ENCODE measurements around the gene RRH.

The RRH gene

DNA sequence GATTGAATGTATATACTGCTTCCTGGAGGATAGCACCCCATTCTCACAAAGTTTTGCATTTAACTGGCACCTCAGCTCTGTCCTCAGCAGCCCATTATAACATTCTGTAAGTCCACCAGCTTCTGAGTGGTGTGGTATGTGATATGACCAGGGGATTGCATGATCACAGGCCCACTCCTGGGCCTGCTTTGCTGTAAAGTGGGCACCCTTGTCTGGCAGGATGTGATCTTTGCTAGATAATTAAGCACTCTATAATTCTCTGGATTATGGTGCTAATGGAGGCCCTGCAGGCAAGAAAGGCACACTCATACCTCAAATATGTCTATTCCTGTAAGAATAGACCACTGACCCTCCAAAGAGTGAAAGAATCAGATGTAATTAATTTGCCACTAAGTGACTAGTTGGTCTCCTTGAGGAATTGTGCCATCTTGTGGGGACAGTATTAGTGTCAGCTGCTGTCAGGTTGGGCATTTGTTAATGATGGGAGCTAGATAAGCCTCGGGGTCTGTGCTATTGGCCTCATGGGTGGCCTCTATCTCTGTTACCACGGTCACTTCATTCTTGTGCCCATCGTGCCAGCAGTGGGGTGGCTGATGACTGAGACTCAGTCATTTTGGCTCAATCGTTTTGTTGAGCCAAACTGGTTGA, 23.7 kb upstream of the RRH start:
- Histone ChIP-seq H3K9me3 (ENCODE audit: low read depth, low read length) (no peaks in the 10 kb centered on the region), H3K27ac (no peak overlapping the region), H3K36me3 (ENCODE audit: insufficient read depth, low read length) (no peaks in the 10 kb centered on the region), H3K9ac (ENCODE audit: insufficient read length) (no peak overlapping the region), H3K4me3 (no peak overlapping the region)
- TF ChIP-seq EZH2 (IDR thresholded peaks at IDR 0.05) (no peak), FOXP2 (optimal IDR thresholded peaks at IDR 0.05; ENCODE audit: control extremely low read depth, extremely low read length, insufficient read depth) (no peak), POLR2AphosphoS5 (IDR thresholded peaks at IDR 0.05; ENCODE audit: borderline replicate concordance, low read depth, low read length) (no peak)
- no peak for DNase-seq (ENCODE audit: low read depth, low spot score)

DNA sequence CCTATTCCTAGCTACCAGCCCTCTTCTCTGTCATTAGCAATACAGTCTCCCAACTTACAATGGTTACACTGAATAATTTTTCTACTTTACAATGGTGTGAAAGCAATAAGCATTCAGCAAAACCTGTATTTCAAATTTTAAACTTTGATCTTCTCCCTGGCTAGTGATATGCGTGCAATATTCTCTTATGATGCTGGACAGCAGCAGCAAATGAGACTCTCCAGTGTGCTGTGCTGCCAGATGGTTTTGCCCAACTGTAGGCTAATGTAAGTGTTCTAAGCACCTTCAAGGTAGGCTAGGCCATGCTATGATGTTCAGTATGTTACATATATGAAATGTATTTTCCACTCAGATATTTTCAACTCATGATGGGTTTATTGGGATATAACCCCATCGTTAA, 18.1 kb upstream of the RRH start:
- Histone ChIP-seq H3K9me3 (ENCODE audit: low read depth, low read length) (no peaks in the 10 kb centered on the region), H3K4me3 (no peak overlapping the region), H3K27ac (no peak overlapping the region), H3K9ac (ENCODE audit: insufficient read length) (no peak overlapping the region), H3K36me3 (ENCODE audit: insufficient read depth, low read length) (no peaks in the 10 kb centered on the region)
- TF ChIP-seq EZH2 (IDR thresholded peaks at IDR 0.05) (no peak), FOXP2 (optimal IDR thresholded peaks at IDR 0.05; ENCODE audit: control extremely low read depth, extremely low read length, insufficient read depth) (no peak), POLR2AphosphoS5 (IDR thresholded peaks at IDR 0.05; ENCODE audit: borderline replicate concordance, low read depth, low read length) (no peak)
- DNase-seq (ENCODE audit: low read depth, low spot score), result no peak

DNA sequence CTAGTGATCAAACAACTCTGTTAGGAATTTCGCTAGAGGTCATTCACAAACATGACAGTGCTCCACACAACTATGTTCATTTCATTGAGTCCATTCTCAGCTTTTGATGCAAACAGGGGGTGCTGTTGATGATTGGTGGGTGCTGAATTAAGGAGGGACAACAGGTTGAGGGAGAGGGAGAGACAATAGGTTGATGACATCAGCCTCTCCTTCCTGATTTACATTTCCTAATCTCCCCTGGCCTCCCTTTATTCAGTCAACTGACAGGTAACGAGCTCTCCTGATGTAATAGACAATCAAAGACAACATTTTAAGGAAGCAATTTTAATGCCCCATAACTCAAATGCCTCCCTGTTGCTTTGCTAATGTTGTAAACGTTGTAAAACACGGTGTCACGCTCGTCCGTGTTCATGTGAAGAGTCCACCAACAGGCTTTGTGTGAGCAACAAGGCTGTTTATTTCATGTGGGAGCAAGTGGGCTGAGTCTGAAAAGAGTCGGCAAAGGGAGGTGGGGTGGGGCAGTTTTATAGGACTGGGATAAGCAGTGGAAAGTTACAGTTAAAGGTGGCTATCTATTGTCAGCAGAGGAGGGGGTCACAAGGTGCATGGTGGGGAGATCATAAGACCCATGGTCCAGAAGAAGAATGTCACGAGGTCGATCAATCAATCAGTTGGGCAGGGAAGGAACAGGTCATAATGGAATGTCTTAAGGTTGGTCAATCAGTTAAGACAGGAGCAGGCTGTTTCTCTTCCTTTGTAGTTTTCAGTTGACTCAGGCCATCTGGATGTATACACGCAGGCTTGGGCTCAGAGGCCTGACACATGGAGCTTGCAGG, 17.0 kb upstream of the RRH start:
- H3K9ac ChIP-seq (ENCODE audit: insufficient read length), result no peak overlapping the region
- TF ChIP-seq FOXP2 (optimal IDR thresholded peaks at IDR 0.05; ENCODE audit: control extremely low read depth, extremely low read length, insufficient read depth) (no peak), EZH2 (IDR thresholded peaks at IDR 0.05) (no peak), POLR2AphosphoS5 (IDR thresholded peaks at IDR 0.05; ENCODE audit: borderline replicate concordance, low read depth, low read length) (no peak)
- H3K9me3 ChIP-seq (ENCODE audit: low read depth, low read length), result no peaks in the 10 kb centered on the region
- no peak overlapping the region for H3K27ac ChIP-seq
- no peak overlapping the region for H3K4me3 ChIP-seq
- DNase-seq (ENCODE audit: low read depth, low spot score), result no peak
- no peaks in the 10 kb centered on the region for H3K36me3 ChIP-seq (ENCODE audit: insufficient read depth, low read length)

DNA sequence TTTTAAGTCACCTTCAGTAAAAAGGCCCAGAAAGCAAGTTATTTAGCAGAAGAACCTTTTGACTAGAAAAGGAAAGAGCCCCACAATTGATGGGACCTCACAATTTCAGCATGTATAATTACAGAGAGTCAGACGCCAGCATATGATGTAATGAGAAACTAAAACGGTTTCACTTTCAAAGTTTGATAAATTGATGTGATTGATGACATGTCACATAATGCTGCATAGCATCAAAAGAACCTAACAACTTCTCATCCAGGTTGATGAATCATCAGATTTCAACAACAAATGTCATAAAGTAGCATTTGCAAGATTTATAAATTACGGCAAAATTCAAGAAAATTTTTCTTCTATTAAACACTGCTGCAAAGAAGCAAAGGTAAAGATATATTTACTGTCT, 16.1 kb upstream of the RRH start:
- no peak overlapping the region for H3K9ac ChIP-seq (ENCODE audit: insufficient read length)
- no peak for TF ChIP-seq POLR2AphosphoS5 (IDR thresholded peaks at IDR 0.05; ENCODE audit: borderline replicate concordance, low read depth, low read length)
- TF ChIP-seq EZH2 (IDR thresholded peaks at IDR 0.05), result no peak
- no peak for TF ChIP-seq FOXP2 (optimal IDR thresholded peaks at IDR 0.05; ENCODE audit: control extremely low read depth, extremely low read length, insufficient read depth)
- H3K27ac ChIP-seq, result no peak overlapping the region
- no peak for DNase-seq (ENCODE audit: low read depth, low spot score)
- H3K4me3 ChIP-seq, result no peak overlapping the region
- no peaks in the 10 kb centered on the region for H3K36me3 ChIP-seq (ENCODE audit: insufficient read depth, low read length)
- no peaks in the 10 kb centered on the region for H3K9me3 ChIP-seq (ENCODE audit: low read depth, low read length)

DNA sequence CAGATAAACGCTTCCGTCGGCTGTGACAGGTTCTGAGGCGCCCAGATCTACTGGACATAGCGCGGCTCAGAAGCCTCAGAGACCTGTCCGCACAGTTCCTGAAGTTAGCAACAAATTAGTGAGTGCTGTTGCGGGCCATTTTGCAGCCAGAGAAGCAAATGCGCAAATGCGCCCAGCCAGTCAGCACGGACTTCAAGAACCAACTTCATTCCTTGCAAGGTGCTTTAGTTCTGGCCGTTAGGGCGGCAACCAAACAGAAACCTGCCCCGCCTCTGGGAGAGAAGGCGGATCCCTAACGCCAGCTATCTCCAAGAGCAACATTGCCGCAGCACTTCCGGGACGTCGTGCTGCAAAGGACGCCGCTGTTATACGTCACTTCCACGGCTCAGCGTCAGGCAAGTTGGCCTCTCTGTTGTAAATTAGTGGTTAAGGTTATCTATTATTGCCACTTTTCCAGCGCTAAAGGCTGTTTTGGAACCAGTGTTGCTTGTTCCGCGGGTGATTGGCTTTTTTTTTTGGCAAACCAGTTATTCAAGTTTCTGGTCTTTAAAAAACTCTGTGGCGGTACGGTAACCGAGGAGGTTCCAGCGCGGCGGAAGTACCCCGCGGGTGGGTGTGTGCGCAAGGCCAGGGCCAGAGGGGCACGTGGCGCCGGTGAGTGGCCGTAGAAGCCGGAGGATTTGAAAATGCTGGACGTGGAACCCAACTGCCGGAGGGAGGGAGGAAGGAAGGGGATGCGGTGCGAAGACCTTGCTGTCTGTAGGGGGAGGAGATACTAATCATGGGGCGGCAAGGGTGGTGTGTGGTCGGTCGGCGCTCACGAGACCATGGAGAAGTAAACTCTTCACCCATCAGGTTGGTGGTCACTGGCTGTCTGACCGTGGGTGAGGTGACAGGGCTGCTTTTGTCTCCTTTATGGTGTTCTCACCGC, 12.4 kb upstream of the RRH start, which contains the start of gene GAR1:
GAR1 (plus strand) TSS at position 612 of the 931 bp plus-strand sequence. CDS start 403 bp downstream, outside the sequence.
- peak; percentile 79 for DNase-seq (ENCODE audit: low read depth, low spot score)
- Histone ChIP-seq H3K9me3 (ENCODE audit: low read depth, low read length) (no peaks in the 10 kb centered on the region), H3K4me3 (peak within 1 kb of the TSS; percentile 97), H3K9ac (ENCODE audit: insufficient read length) (peak within 1 kb of the TSS; percentile 93), H3K36me3 (ENCODE audit: insufficient read depth, low read length) (peaks cover 36% of the 10 kb centered on the region), H3K27ac (peak within 1 kb of the TSS; percentile 89)
- no peak for TF ChIP-seq EZH2 (IDR thresholded peaks at IDR 0.05)
- peak; percentile 86 for TF ChIP-seq POLR2AphosphoS5 (IDR thresholded peaks at IDR 0.05; ENCODE audit: borderline replicate concordance, low read depth, low read length)
- TF ChIP-seq FOXP2 (optimal IDR thresholded peaks at IDR 0.05; ENCODE audit: control extremely low read depth, extremely low read length, insufficient read depth), result peak; percentile 87

DNA sequence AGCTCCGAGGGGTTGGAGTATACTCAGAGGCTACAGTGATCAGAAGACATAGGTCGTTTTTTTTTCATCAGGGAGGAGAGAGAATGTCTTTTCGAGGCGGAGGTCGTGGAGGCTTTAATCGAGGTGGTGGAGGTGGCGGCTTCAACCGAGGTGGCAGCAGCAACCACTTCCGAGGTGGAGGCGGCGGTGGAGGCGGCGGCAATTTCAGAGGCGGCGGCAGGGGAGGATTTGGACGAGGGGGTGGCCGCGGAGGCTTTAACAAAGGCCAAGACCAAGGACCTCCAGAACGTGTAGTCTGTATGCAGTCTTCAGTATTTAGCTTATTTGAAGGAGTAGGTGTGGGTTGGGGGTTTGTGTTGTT, 11.7 kb upstream of the RRH start:
- Histone ChIP-seq H3K9ac (ENCODE audit: insufficient read length) (peak overlapping the region; percentile 93), H3K27ac (no peak overlapping the region), H3K36me3 (ENCODE audit: insufficient read depth, low read length) (peaks cover 43% of the 10 kb centered on the region), H3K9me3 (ENCODE audit: low read depth, low read length) (no peaks in the 10 kb centered on the region), H3K4me3 (peak overlapping the region; percentile 97)
- DNase-seq (ENCODE audit: low read depth, low spot score), result no peak
- no peak for TF ChIP-seq EZH2 (IDR thresholded peaks at IDR 0.05)

DNA sequence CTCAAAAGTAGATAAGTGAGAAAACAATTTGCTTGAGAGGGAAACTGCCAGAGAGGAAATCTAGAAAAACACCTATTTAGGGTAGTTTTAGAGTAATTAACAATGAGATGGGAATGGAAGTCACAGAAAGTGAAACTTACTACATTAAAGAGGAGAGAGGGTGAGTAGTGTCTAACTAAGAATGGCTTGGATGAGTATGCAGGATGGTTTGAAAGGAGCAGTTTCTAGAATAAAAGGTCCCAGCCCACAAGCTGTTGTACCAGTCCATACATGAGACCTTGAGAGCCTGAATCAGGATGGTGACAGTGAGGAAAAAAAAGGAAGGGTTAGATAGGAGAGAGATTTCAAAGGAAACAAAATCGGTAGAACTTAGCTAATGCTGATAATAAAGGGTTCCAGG, 10.9 kb upstream of the RRH start:
- Histone ChIP-seq H3K36me3 (ENCODE audit: insufficient read depth, low read length) (peaks cover 50% of the 10 kb centered on the region), H3K27ac (no peak overlapping the region), H3K4me3 (peak overlapping the region; percentile 97), H3K9me3 (ENCODE audit: low read depth, low read length) (no peaks in the 10 kb centered on the region), H3K9ac (ENCODE audit: insufficient read length) (peak overlapping the region; percentile 93)
- TF ChIP-seq EZH2 (IDR thresholded peaks at IDR 0.05), result no peak
- TF ChIP-seq POLR2AphosphoS5 (IDR thresholded peaks at IDR 0.05; ENCODE audit: borderline replicate concordance, low read depth, low read length), result no peak
- TF ChIP-seq FOXP2 (optimal IDR thresholded peaks at IDR 0.05; ENCODE audit: control extremely low read depth, extremely low read length, insufficient read depth), result no peak
- DNase-seq (ENCODE audit: low read depth, low spot score), result no peak

DNA sequence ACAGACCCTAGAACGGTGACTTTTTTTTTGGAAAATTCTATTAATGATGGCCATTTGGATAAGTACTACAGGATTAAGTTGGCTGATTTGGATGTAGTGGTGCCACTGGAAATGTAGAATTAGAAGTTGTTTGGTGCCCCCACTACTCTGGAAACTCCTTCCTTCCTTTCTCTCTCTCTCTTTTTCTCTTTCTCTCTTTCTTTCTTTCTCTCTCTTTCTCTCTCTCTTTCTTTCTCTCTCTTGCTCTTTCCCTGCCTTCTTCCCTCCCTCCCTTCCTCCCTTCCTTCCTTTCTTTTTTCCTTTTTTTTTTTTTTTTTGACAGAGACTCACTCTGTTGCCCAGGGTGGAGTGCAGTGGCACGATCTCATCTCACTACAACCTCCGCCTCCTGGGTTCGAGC, 9.5 kb upstream of the RRH start:
- no peak for DNase-seq (ENCODE audit: low read depth, low spot score)
- no peak overlapping the region for H3K27ac ChIP-seq
- TF ChIP-seq EZH2 (IDR thresholded peaks at IDR 0.05) (no peak), FOXP2 (optimal IDR thresholded peaks at IDR 0.05; ENCODE audit: control extremely low read depth, extremely low read length, insufficient read depth) (no peak), POLR2AphosphoS5 (IDR thresholded peaks at IDR 0.05; ENCODE audit: borderline replicate concordance, low read depth, low read length) (no peak)
- H3K4me3 ChIP-seq, result no peak overlapping the region
- H3K9ac ChIP-seq (ENCODE audit: insufficient read length), result no peak overlapping the region
- H3K36me3 ChIP-seq (ENCODE audit: insufficient read depth, low read length), result peaks cover 64% of the 10 kb centered on the region
- H3K9me3 ChIP-seq (ENCODE audit: low read depth, low read length), result no peaks in the 10 kb centered on the region

Measured in SK-N-MC (cell line).